ENCODE results near the gene ALOX12.

The ALOX12 gene

DNA sequence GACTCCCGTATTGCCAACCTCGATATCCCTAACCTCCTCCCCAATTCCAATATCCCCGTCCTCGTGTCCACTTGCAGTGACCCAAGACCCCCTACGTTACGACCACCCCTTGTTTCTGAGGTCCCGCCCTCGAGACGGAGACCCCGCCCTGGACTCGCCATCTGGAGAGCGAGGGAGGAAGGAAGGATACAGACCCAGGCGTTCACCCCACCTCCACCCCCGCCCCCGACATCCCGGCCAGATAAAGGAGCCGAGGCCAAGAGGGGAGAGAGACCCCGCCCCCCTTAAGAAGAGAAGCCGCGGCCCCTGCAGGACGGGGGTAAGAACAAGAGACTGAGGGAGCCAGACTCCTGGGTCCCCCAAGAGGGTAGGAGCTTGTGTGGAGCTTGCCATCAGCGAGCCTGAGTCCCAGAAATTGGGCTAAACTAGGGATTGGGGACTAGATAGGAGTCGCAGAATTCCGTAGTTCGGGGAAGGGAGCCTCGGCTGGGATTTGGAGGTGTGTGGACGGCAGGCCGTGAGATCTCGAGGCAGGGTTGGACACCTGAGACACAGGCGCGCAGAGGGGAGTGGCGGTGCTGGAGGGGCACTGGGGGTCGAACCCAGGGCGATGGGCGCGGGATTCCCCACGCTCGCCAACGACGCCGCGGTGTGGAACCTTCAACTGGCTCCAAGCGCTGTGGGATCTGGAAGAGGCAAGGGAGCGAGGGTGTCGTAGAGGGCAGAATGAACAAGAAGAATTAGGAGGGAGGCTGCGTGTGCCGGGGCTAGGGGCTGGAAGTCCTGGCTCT is 27.1 kb downstream of the ALOX12 start, which contains the start of gene BCL6B:
TSS of gene BCL6B (plus strand) at position 270 of the 791 bp plus-strand sequence. CDS start 622 bp downstream, outside the sequence.
- DNase-seq (ENCODE audit: low spot score) = no peak

GRCh38 chr17:7023576-7024401 is 27.9 kb downstream of the ALOX12 start:
- peak; percentile 94 for DNase-seq (ENCODE audit: low spot score)

GRCh38 chr17:7024402-7024785 is 28.5 kb downstream of the ALOX12 start:
- no peak for DNase-seq (ENCODE audit: low spot score)

GRCh38 chr17:7025245-7025644 is 29.4 kb downstream of the ALOX12 start:
- DNase-seq (ENCODE audit: low spot score) = no peak

GRCh38 chr17:7026471-7027115 is 30.7 kb downstream of the ALOX12 start:
- DNase-seq (ENCODE audit: low spot score) = no peak

DNA sequence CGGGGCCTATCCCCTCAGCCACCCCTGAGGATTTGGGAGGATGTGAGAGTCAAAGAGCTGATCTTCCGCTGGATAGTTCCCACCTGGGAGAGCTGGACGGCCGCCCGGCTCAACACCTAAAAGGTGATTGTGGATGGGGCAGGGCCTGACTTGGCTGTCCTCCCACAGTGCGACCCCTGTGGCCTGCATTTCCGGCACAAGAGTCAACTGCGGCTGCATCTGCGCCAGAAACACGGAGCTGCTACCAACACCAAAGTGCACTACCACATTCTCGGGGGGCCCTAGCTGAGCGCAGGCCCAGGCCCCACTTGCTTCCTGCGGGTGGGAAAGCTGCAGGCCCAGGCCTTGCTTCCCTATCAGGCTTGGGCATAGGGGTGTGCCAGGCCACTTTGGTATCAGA is 31.5 kb downstream of the ALOX12 start:
- DNase-seq (ENCODE audit: low spot score) = no peak

DNA sequence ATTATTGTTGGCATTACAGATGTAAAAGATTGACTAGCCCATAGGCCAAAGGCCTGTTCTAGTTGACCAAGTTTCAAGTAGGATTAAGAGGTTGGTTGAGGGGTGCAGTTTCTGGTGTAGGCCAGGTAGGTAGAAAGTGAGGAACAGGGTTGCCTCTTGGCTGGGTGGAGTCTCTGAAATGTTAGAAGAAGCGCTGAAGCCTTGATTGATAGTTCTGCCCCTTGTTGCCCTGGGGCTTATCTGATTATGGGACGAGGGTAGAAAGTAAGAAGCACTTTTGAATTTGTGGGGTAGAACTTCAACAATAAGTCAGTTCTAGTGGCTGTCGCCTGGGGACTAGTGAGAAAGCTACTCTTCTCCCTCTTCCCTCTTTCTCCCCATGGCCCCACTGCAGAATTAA is 33.2 kb downstream of the ALOX12 start:
- no peak for DNase-seq (ENCODE audit: low spot score)

GRCh38 chr17:7029659-7030058 is 33.8 kb downstream of the ALOX12 start:
- no peak for DNase-seq (ENCODE audit: low spot score)

DNA sequence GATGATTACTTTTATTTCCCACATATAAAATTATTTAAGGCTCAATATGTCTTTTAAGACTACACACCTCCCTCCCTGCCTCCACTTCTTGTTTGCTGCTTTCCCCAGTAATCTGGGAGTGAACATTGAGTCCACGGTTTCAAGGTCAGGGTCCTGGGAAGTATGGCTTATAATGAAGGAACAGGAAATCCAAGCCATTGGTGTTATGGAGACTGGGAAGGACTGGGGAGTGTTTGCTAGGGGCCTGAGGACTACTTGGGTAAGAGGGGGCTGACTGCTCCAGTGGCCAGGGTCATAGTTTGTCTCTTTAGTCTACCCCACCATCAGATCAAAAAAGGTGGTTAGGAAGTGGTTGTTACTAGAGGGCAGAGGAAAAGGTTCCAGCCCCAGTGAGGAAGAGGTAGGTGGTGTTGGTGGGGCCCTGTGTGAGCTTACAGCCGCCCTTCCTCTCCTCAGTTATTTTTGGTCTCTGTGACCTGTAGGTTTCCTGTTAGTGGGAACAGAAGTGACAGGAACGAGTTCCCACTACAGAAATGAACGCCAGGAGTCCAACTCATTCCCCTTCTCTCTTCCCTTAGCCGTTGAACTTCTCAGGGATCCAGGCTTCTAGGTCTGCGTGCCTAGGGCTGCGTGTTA is 39.2 kb downstream of the ALOX12 start:
- DNase-seq (ENCODE audit: low spot score) = no peak

DNA sequence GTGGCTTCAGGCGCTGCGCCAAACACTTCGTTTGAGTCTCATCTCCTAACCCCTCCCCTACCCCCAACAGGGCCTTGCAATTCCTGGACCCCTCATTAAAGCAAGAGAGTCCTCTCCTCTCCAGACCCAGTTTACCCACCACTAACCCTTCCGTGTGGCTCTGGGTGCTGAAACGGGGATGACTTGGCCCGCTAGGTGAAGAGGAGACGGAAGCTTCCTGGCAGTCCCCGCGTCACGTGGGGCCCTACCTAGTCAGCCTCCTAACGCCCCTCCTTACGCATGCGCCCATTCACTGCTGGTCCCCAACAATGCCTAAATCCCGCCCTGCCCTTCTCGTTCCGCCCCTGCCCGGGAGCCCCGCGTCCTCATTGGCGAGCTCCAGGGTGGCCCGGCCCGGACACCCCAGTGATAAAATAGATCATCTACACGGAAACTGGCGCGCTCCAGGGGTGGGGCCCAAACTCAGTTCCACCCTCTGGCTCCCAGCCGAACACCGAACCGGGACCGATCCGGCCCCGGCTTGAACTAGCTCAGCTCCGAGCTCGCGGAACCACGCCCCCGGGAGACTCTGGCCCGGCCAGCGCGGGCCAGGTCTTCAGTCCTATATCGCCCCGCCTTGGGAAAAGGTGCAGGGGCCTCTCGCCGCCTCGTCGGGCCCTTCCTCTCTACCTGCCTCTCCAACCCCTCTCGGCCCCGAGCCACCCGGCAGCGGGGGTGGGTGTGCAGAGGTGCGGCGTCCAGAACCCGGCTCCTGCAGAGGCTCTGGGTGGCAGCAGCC is 39.9 kb downstream of the ALOX12 start, which contains the start of gene SLC16A13:
TSS of gene SLC16A13 (plus strand) at position 425 of the 778 bp plus-strand sequence. CDS start 368 bp downstream, outside the sequence.
- peak; percentile 99 for DNase-seq (ENCODE audit: low spot score)

DNA sequence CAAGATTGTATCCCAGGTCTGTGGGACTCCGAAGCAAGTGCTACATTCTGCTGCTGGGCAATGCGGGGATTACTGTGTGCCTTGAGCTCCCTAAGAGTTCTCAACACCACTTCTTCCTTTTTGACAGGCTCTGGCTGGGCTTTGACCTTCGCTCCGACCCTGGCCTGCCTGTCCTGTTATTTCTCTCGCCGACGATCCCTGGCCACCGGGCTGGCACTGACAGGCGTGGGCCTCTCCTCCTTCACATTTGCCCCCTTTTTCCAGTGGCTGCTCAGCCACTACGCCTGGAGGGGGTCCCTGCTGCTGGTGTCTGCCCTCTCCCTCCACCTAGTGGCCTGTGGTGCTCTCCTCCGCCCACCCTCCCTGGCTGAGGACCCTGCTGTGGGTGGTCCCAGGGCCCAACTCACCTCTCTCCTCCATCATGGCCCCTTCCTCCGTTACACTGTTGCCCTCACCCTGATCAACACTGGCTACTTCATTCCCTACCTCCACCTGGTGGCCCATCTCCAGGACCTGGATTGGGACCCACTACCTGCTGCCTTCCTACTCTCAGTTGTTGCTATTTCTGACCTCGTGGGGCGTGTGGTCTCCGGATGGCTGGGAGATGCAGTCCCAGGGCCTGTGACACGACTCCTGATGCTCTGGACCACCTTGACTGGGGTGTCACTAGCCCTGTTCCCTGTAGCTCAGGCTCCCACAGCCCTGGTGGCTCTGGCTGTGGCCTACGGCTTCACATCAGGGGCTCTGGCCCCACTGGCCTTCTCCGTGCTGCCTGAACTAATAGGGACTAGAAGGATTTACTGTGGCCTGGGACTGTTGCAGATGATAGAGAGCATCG is 42.4 kb downstream of the ALOX12 start:
- DNase-seq (ENCODE audit: low spot score) = no peak

DNA sequence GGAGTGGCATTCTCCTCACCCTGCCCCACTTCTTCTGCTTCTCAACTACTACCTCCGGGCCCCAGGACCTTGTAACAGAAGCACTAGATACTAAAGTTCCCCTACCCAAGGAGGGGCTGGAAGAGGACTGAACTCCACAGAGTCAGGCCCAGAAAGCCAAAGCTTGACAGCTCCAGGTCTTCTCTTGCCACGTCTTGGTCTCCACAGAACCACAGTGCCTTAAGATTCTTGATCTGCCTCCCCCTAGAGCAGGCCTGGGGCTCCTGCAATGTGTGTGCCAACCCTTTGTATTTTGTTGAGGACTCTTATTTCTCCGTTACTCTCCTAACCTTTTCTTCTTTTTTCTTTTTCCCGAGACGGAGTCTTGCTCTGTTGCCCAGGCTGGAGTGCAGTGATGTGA is 44.0 kb downstream of the ALOX12 start:
- no peak for DNase-seq (ENCODE audit: low spot score)

DNA sequence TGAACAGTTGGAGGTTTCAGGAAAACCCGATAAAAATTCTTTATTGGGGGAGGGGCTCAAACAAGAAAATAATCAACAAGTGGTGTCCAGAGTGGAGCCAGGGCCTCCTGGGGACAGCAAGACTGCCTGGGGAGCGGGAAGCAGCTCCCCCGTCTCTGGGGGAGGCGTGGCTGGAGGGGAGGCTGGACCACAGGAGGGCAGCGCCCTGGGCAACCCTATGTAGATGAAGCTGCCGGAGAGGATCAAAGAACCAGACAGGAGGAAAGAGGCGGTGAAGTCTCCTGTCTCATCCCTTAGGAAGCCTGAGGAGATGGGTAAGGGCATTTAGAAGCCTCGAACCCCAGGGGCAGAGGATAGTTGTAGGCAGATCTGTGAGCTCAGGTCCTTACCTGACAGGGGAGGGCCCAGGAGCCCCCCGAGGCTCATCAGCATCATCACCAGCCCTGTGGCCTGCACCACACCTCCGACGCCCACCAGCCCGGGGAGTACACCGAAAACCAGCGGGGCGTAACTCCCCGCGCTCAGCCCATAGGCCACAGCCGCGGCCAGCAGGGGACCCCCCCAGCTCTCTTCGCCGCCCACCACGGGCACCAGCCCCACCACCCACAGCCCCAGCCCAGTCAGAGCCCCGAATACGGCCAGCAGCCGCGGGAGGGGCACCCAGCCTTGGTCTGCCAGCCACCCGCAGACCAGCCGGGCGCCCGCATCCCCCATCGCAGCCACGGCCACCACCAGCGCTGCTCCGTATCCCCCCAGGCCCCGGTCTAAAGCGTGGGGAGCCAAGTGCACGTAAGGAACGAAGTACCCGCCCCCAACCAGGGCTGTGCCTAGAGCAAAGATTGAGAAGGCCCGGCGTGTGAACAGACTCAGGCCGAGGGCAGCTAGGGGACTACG is 46.0 kb downstream of the ALOX12 start:
- no peak for DNase-seq (ENCODE audit: low spot score)

GRCh38 chr17:7042501-7043181 is 46.8 kb downstream of the ALOX12 start:
- no peak for DNase-seq (ENCODE audit: low spot score)

GRCh38 chr17:7043182-7043496 is 47.3 kb downstream of the ALOX12 start:
- no peak for DNase-seq (ENCODE audit: low spot score)

- peak; percentile 60 for DNase-seq (ENCODE audit: low spot score)
These were observed 47.8 kb downstream of the ALOX12 start, which contains the start of gene SLC16A11 for GRCh38 chr17:7043497-7044198. Gene SLC16A11, minus strand, starts transcription at chr17:7044092. Its CDS starts 579 bp downstream, at chr17:7043513.

DNA sequence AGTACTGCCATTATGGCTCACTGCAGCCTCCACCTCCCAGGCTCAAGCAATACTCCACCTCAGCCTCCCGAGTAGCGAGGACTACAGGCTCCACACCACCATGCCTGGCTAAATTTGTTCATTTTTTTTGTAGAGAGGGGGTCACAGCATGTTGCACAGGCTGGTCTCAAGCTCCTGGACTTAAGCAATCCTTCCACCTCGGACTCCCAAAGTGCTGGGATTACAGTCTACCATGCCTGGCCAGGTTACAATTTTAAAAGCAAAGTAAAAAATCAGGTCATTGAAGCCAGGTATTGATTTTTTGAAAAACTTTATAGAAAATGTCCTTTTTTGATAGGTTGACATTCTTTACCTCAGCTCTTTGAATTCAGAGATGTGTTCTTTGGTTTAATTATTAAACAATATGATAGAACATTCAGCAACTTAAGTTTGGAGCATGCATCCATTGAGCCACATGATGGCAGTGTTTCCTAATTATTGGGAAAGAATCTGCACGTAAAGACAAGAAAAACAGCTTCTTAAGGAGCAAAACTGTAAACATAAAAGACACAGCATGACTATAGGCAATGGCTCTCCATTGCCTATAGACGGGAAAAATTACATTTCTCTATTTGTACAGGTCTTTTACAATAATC is 49.8 kb downstream of the ALOX12 start:
- DNase-seq (ENCODE audit: low spot score) = peak; percentile 54
